HepG2 (cell line): Measurements from ENCODE around the gene TPX2. TPM values are rescaled to one million over a fixed set of nuclear protein-coding genes. Genes with fewer than 3 reads are reported as not detected.

Experiments used
- BRCA1 ChIP-seq: sonication (generic); formaldehyde crosslinking; IDR thresholded peaks from 2 replicates; pipeline ENCODE4 v1.4.0; 2020; ENCODE audit warnings: missing genetic modification reagents
- GLMP ChIP-seq: sonication (generic); formaldehyde crosslinking; IDR thresholded peaks from 2 replicates; pipeline ENCODE4 v1.9.0; 2021; ENCODE audit warnings: missing genetic modification reagents, mild to moderate bottlenecking, borderline replicate concordance
- GMEB2 ChIP-seq: IDR thresholded peaks from 2 replicates; pipeline ENCODE4 v1.6.1; 2016; ENCODE audit warnings: missing biosample characterization, missing genetic modification reagents, low read depth
- KDM5A ChIP-seq: fragments of 200-600 bp; sonication (generic); IDR thresholded peaks from 2 replicates; pipeline ENCODE4 v1.7.0; 2018; ENCODE audit warnings: antibody characterized with exemption, mild to moderate bottlenecking, low read length, borderline replicate concordance
- MATR3 ChIP-seq: sonication (generic); formaldehyde crosslinking; IDR thresholded peaks from 2 replicates; pipeline ENCODE4 v1.4.0; 2020; ENCODE audit warnings: missing genetic modification reagents
- MED13 ChIP-seq: sonication (generic); formaldehyde crosslinking; IDR thresholded peaks from 2 replicates; pipeline ENCODE4 v1.5.0; 2020; ENCODE audit warnings: missing genetic modification reagents
- PATZ1 ChIP-seq: sonication (generic); formaldehyde crosslinking; IDR thresholded peaks from 2 replicates; pipeline ENCODE4 v1.4.0; 2020; ENCODE audit warnings: missing genetic modification reagents
- RFX3 ChIP-seq: IDR thresholded peaks from 2 replicates; pipeline ENCODE4 v1.6.1; 2016; ENCODE audit warnings: missing biosample characterization, missing genetic modification reagents
- TBL1XR1 ChIP-seq: fragments of 150-350 bp; IDR thresholded peaks from 2 replicates; pipeline ENCODE4 v1.6.1; 2014; ENCODE audit warnings: borderline replicate concordance, low read length; ENCODE audit not compliant: partially characterized antibody
- TCF12 ChIP-seq, 2 experiments: fragments of 450-650 bp in 1 of 2; sonication (generic) in 1 of 2; formaldehyde crosslinking in 1 of 2; IDR thresholded peaks; 2 replicates each; pipeline versions ENCODE4 v1.6.1 to v1.8.0; 2017 to 2022; ENCODE audit warnings: antibody characterized with exemption in 1 of 2, mild to moderate bottlenecking in 1 of 2, missing genetic modification reagents in 1 of 2, moderate library complexity in 1 of 2
- TRAFD1 ChIP-seq: sonication (generic); formaldehyde crosslinking; IDR thresholded peaks from 2 replicates; pipeline ENCODE4 v1.5.1; 2020; ENCODE audit warnings: missing genetic modification reagents, mild to moderate bottlenecking, borderline replicate concordance
- ZFP62 ChIP-seq: sonication (generic); formaldehyde crosslinking; IDR thresholded peaks from 2 replicates; pipeline ENCODE4 v1.4.0; 2020; ENCODE audit warnings: missing genetic modification reagents
- ZFX ChIP-seq: sonication (generic); formaldehyde crosslinking; IDR thresholded peaks from 2 replicates; pipeline ENCODE4 v1.4.0; 2020; ENCODE audit warnings: mild to moderate bottlenecking, low read depth, missing genetic modification reagents, moderate library complexity
- ZHX1 ChIP-seq: sonication (generic); formaldehyde crosslinking; IDR thresholded peaks from 2 replicates; pipeline ENCODE4 v1.8.1; 2022; ENCODE audit warnings: low read depth, mild to moderate bottlenecking, missing genetic modification reagents
- ZNF121 ChIP-seq: sonication (generic); formaldehyde crosslinking; IDR thresholded peaks from 2 replicates; pipeline ENCODE4 v1.5.0; 2020; ENCODE audit warnings: mild to moderate bottlenecking, missing genetic modification reagents
- ZNF549 ChIP-seq: sonication (generic); formaldehyde crosslinking; IDR thresholded peaks from 2 replicates; pipeline ENCODE4 v1.5.0; 2020; ENCODE audit warnings: missing genetic modification reagents
- ZNF75D ChIP-seq: sonication (generic); formaldehyde crosslinking; IDR thresholded peaks from 2 replicates; pipeline ENCODE4 v1.8.1; 2023; ENCODE audit warnings: missing genetic modification reagents, mild to moderate bottlenecking, borderline replicate concordance
- ZNF780A ChIP-seq: sonication (generic); formaldehyde crosslinking; IDR thresholded peaks from 2 replicates; pipeline ENCODE4 v1.8.0; 2022; ENCODE audit warnings: mild to moderate bottlenecking, missing genetic modification reagents, moderate library complexity
- polyA plus RNA-seq, 8 experiments: library from polyadenylated mRNA; depleted of rRNA in 3 of 8; stranded (reverse) in 7 of 8; unstranded in 1 of 8; fragments of >200 nt; fragmentation: Illumina TruSeq in 4 of 8; extraction: Trizol in 4 of 8; gene quantifications; 2 replicates each; pipeline versions ENCODE4 v1.2.1 to v1.2.3, GENCODE V29; 2011 to 2016; ENCODE audit warnings: low read depth in 4 of 8, missing spikeins in 1 of 8, mixed read lengths in 1 of 8; ENCODE audit not compliant: insufficient read depth in 1 of 8
- total RNA-seq, 5 experiments: library from RNA; depleted of rRNA; stranded (reverse); fragments of >200 nt; fragmentation: Illumina TruSeq; extraction: Trizol; gene quantifications; 2 replicates each; pipeline ENCODE4 v1.2.3, GENCODE V29; 2016; ENCODE audit warnings: low read depth in 1 of 5

Gene TPX2
- total and polyA plus RNA-seq, 2 of the 13 experiments (the other 11 are each of a cell fraction or from before 2014, with no cell fraction given), result 34.3 to 124 TPM

GRCh38 chr20:31706607-31707257 is 32.4 kb upstream of the TPX2 start (continued):
- TF ChIP-seq GLMP, result no peak
- TF ChIP-seq ZNF780A (CRISPR knock-in tag), result no peak
- TF ChIP-seq ZNF549 (CRISPR knock-in tag), result no peak
- peak; percentile 72; the same call in 1 of the 2 replicates for TF ChIP-seq ZNF121
- TF ChIP-seq ZNF75D, result no peak
- peak; percentile 19; the same call in 1 of the 2 replicates for TF ChIP-seq ZHX1 (CRISPR knock-in tag)
- TF ChIP-seq GMEB2 (CRISPR knock-in tag), result no peak
- TF ChIP-seq ZFX (CRISPR knock-in tag), result peak; percentile 83
- TF ChIP-seq BRCA1 (CRISPR knock-in tag), result peak; percentile 82; the same call in 1 of the 2 replicates
- TF ChIP-seq TRAFD1 (CRISPR knock-in tag), result no peak
- TF ChIP-seq MATR3 (CRISPR knock-in tag), result no peak
- TF ChIP-seq TCF12 (IDR thresholded peaks at IDR 0.05), result no peak
- 0 out of 2 replicates have a peak, but pooled peaks have one; percentile 61 for TF ChIP-seq TCF12 (CRISPR knock-in tag; IDR thresholded peaks at IDR 0.05)
- TF ChIP-seq RFX3, result peak; percentile 49
- peak; percentile 35; the same call in 1 of the 2 replicates for TF ChIP-seq KDM5A
- TF ChIP-seq MED13 (CRISPR knock-in tag), result peak; percentile 100
- TF ChIP-seq TBL1XR1, result peak; percentile 91
- no peak for TF ChIP-seq ZFP62
- peak; percentile 98 for TF ChIP-seq PATZ1 (CRISPR knock-in tag)
